NCI-H774 (cell line): ENCODE data around the gene COPS3.

Experiments
- DNase-seq: peaks from one replicate; lab custom pipeline; 2025; lab: John Stamatoyannopoulos, UW

The COPS3 gene

DNA sequence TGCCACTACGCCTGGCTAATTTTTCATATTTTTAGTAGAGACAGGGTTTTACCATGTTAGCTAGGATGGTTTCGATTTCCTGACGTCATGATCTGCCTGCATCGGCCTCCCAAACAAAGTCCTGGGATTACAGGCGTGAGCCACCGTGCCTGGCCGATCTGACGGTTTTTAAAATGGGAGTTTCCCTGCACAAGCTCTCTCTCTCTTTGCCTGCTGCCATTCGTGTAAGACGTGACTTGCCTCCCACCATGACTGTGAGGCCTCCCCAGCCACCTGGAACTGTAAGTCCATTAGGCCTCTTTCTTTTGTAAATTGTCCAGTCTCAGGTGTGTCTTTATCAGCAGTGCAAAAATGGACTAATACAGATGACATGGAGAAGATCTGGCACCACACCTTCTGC lies 39.4 kb downstream of the COPS3 start:
- no peak for DNase-seq

GRCh38 chr17:17239832-17240231 lies 41.2 kb downstream of the COPS3 start:
- DNase-seq: no peak

GRCh38 chr17:17237026-17237799 lies 43.8 kb downstream of the COPS3 start, which contains the start of gene FLCN:
Gene FLCN (minus strand): TSS chr17:17237168. CDS start chr17:17228137, 9,031 bp downstream.
- DNase-seq: peak; percentile 48

- DNase-seq: no peak
Observed at GRCh38 chr17:17236295-17237025, 44.6 kb downstream of the COPS3 start.

DNA sequence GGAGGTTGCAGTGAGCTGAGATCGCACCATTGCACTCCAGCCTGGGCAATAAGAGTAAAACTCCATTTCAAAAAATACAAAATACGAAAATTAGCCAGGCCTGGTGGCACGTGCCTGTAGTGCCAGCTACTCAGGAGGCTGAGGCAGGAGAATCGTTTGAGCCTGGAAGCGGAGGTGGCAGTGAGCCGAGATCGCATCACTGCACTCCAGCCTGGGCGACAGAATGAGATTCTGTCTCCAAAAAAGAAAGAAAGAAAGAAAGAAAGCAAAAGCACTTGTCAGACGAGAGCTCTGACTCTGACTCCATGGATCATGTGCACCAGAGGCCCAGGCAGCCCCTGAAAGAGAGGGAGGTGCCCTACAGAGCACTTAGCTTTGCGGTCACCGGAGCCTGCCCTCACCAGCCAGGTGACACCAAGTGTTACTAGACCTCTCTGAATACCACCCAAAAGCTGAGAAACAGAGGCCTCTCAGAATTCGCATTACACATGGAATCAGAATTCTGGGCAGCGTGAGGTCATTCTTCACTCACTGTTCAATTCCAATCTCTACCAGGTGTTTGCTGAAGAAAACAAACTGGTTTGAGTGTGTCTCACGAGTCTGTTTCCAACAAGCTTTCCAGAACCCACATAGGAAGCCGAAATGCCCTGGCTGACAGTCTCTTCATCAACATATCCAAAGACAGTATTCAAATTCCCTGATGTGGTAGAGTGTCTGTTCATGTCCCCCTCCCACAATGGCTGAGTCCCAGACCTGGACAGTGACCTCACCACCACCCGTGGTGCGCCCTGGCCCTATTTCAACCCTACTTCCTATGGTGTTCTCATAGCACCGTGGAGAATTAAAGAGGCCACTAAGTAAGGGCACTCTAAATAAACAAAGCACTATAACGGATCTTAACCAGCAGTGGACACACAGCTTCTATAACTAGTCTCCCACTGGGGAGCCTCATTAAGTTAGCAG lies 45.6 kb downstream of the COPS3 start:
- no peak for DNase-seq

- no peak for DNase-seq
Observed at GRCh38 chr17:17232303-17232621, 48.8 kb downstream of the COPS3 start.

DNA sequence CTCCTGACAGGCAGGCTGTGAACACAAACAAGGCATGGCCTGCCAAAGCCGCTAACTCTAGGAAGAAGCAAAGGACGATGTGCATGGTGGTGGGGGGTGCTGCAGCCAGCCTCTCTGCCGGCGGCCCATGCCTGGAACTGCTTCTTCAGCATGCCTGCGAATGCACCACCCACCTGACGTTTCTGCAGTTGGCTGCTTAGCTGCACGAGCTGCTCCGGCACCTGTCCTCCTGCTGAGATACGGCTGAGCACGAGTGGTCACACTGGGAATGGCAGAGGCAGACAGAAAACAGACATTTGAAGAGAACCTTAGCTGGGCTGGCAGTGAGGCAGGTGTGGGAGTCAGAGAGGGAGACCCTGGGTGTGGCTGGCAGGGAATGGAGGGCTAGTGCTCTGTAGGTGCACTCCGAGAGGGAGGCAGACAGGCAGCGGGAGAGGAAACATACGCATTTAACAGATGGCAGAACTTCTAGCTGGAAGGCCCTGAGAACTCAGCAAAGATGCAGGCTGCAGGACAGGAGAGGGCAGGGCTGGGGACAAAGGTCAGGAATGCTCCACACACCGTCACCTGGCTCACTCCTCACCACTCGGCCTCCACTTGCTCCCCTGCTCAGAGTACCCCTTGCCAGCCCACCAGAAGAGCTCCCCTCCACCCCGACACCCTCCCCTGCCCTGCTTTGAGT lies 49.3 kb downstream of the COPS3 start:
- no peak for DNase-seq

- no peak for DNase-seq
Observed at GRCh38 chr17:17229416-17230384, 51.3 kb downstream of the COPS3 start.

DNA sequence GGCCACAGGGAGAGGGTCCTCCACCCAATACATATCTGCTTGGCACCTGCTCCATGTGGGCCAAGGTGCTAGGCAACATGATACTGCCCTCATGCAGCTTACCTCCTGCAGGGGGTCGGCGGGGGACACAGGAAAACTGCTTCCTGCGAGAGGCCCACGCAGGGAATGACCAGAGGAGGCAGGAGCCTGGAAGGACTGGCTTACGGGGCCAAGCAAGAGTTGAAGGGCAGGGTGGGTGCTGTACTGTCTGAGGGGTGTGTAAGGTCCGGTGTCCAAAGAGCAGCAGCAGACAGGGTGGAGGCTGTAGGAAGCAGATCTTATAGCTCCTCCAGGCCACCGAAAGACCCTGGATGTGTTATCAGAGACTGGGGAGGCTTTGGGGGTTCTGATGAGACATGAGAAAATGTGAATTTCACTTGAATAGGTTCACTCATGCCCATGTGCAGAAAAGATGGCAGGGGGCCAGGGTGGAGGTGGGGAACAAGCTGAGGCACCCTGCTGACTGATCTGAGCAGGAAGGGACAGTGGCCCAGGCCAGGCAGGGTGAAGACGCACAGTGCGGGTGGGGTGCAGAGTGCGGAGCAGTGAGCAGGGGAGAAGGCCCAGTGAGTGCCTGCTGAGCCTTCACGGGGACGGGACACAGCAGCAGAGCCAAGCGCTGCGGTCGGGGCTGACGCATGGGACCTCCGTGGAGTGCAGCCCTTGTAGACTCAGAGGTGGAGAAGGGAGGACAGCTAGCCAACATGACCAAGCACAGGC lies 52.3 kb downstream of the COPS3 start:
- DNase-seq: no peak

- DNase-seq: no peak
Observed at GRCh38 chr17:17227608-17228520, 53.2 kb downstream of the COPS3 start.

DNA sequence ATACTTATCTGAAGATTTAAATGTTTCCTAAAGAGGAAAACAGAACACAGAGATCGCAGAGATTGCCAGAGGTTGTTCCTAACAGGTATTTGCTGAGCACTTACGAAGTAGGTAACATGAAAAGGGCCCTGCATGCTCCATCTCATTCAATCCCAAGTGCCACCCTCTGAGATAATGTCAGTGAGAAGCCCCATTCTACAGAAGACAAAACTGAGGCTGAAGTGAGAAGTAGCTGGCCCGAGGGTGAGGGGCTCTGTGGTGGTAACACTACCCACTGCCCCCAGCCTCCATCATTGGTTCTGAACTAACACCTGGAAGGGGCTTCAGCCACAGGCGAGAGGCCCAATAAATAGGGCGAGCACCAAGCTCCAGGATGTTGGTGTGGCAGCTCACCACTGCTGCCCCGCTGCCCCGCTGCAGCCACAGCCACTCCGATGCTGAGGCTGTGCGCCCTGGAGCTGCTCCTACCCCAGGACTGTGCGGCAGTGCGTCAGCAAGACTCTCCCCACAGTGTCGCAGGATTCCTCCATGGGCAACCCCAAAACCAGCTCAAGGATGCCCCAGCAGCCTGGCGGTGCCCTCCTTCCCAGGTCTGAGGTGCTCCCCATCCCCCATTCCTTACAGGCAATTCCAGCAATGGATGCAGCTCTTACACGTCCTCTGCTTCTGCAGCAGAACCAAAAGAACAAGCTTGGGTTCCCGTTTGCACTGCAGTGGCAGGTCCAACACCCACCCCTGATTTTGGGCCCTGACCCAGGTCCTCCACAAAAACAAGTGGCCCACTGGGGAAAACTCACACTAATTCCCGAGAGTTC lies 54.4 kb downstream of the COPS3 start:
- DNase-seq: no peak

DNA sequence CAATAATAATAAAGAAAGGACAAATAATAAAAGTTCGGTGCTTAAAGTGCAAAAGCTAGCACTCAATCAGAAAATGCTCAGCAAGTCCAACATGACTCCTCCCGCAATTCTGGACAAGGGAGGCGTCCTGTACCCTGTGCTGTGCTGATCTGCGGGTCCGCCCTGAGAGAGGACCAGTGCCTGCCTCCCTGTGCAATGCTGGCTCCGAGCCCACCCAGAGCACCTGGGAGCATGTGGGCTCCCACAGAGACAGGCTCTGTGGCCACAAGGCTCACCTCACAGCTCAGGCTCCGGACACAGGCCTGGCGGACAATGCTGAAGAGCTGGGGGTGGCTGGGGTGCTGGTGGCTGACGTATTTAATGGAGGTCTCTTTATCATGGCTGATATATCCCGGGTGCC lies 55.1 kb downstream of the COPS3 start:
- no peak for DNase-seq

- no peak for DNase-seq
Observed at GRCh38 chr17:17224137-17224536, 56.9 kb downstream of the COPS3 start.

- DNase-seq: no peak
Observed at GRCh38 chr17:17223736-17224135, 57.3 kb downstream of the COPS3 start.

DNA sequence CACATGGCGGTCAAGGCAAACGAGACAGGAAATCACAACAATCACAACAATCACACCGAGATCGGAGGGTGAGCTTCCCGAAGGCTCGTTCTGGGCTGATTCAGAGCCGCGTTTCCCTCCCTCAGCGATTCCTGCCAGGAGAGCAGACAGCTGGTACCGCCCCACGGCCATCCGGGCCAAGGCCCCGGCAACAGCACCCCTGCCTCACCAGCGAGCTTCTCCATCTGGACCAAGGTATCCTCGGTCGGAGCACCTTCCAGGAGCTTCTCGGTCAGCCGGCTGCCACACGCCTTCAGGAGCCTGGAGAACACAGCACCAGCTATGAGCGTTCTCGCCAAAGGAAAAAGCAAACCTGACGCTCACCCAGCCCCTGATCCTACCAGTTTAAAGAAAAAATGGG lies 59.7 kb downstream of the COPS3 start:
- no peak for DNase-seq

GRCh38 chr17:17220529-17220928 lies 60.5 kb downstream of the COPS3 start:
- no peak for DNase-seq

GRCh38 chr17:17217995-17218394 lies 63.1 kb downstream of the COPS3 start:
- DNase-seq: no peak

GRCh38 chr17:17216776-17217175 lies 64.3 kb downstream of the COPS3 start:
- no peak for DNase-seq
